NB4 (cell line): ENCODE measurements around the gene MPC1L.

Experiments used
- DNase-seq: peaks from one replicate; pipeline ENCODE4 v3.0.0; 2010; ENCODE audit warnings: low read depth
- H3K4me3 ChIP-seq: one replicate; pipeline ENCODE4 v1.5.1; 2011; ENCODE audit warnings: mild to moderate bottlenecking, low read depth, low read length, moderate library complexity
- CTCF ChIP-seq: IDR thresholded peaks from one replicate; pipeline ENCODE4 v1.5.1; 2012; ENCODE audit warnings: low read depth, low read length
- MAX ChIP-seq: IDR thresholded peaks from 2 replicates; pipeline ENCODE4 v1.6.1; 2011; ENCODE audit warnings: low read depth, low read length
- MYC ChIP-seq: IDR thresholded peaks from 2 replicates; pipeline ENCODE4 v1.6.1; 2011; ENCODE audit warnings: low read depth, low read length
- POLR2A ChIP-seq: IDR thresholded peaks from 2 replicates; pipeline ENCODE4 v1.6.1; 2011; ENCODE audit warnings: mild to moderate bottlenecking; ENCODE audit not compliant: insufficient read length; ENCODE audit errors: extremely low read depth

The MPC1L gene

GRCh38 chrX:40603446-40603845, 19.8 kb upstream of the MPC1L start:
- no peak overlapping the region for H3K4me3 ChIP-seq
- no peak for TF ChIP-seq CTCF
- TF ChIP-seq POLR2A, result no peak
- no peak for TF ChIP-seq MYC
- no peak for TF ChIP-seq MAX
- DNase-seq, result no peak

- no peak overlapping the region for H3K4me3 ChIP-seq
- no peak for DNase-seq
- no peak for TF ChIP-seq CTCF
- TF ChIP-seq MAX, result no peak
- no peak for TF ChIP-seq POLR2A
These were observed 15.8 kb upstream of the MPC1L start for GRCh38 chrX:40607381-40607780.

- TF ChIP-seq MYC (no peak), CTCF (no peak), MAX (no peak), POLR2A (no peak)
- DNase-seq, result no peak
- no peak overlapping the region for H3K4me3 ChIP-seq
These were observed 10.7 kb upstream of the MPC1L start for GRCh38 chrX:40612511-40612910.

GRCh38 chrX:40615976-40616375, 7.3 kb upstream of the MPC1L start:
- no peak overlapping the region for H3K4me3 ChIP-seq
- no peak for TF ChIP-seq CTCF
- TF ChIP-seq MAX, result no peak
- no peak for TF ChIP-seq POLR2A
- no peak for TF ChIP-seq MYC
- no peak for DNase-seq

- TF ChIP-seq CTCF (no peak), MYC (no peak), MAX (no peak)
- H3K4me3 ChIP-seq, result no peak overlapping the region
- no peak for DNase-seq
These were observed 5.7 kb upstream of the MPC1L start for GRCh38 chrX:40617566-40617965.
